NCI-H524 treated with DMSO at 0.1 percent for 48 hours (cell line): ENCODE data around the gene CD300LG.
"Not testable (repeated sequence)": the region's sequence is repeated elsewhere in the genome, so short reads cannot be mapped to it uniquely, and the experiment has no call there.

Experiments used
- DNase-seq: peaks from one replicate; lab custom pipeline; 2025; lab: John Stamatoyannopoulos, UW

The CD300LG gene

DNA sequence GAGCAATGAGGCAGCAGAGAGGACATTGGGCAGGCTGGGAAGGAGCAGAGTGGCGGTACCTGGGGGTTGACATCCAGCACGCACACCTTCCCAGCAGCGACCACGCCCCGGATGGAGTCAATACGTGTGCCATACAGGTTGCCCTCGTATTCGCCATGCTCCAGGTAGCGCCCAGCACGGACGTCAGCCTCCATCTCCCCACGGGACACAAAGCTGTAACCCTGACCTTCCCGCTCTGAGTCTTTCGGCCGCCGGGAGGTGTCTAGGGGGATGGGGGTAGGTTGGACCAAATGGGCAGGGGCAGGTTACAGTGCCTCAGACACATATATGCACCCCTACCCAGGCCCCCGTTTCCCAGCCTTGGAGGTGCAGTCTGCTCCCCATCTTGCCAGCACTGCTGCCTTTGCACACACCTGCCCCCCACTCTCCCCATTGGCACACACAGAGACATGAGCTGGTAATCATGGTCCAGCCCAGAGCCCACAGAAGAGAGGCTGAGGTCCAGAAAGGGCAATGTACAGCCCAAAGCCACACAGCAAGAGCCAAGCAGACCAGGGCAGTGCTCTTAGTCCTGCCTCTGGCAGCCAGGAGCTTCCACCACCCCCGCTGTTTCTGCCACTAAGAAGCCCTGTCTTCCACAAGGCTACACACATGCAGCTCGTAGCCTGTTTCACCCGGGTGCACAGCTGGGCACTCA, 32.9 kb downstream of the CD300LG start:
- no peak for DNase-seq

DNA sequence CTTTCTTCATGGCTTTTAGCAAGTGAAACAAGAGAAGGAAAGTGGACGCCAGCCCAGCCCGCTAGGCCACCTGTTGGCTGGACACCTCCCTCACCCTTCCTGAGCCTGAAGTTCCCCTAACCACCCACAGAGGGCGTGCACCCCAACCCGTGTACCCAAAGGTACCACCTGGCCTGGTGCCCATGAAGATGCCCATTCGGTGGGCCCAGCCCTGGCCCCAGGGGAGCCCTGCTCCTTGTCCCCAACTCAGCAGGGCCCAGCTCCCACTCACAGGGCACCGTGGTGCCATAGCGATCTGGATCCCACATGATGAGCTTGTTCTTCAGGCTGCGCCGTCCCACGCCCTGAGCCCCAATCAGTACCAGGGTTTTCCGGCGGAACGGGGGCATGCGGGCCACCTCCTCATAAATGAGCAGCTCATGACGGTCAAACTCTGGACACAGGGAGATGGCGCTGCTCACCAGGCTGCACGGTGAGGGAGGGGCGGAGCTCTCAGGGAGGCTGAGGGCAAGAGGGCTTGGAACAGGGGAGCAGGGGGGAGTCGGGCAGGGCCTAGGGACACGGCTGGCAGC, 33.5 kb downstream of the CD300LG start:
- DNase-seq = no peak

DNA sequence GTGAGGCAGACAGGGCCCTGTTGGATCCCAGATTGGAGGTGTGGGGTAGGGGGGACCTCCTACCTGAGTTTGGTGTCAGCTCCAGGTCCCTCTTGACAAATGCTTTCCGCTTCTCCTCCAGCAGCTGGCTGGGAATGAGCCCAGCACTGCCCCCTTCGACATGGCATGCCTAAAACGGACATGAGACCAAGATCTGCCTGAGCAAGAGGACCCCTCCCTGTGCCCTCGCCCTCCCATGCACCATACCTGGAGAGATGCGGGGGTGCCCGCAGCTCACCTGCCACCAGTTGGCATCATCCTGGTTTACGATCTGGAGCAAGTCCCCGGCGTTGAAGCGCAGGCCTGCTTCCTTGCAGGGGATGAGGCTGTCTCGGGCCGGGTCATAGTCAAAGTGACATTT, 34.2 kb downstream of the CD300LG start:
- no peak for DNase-seq

DNA sequence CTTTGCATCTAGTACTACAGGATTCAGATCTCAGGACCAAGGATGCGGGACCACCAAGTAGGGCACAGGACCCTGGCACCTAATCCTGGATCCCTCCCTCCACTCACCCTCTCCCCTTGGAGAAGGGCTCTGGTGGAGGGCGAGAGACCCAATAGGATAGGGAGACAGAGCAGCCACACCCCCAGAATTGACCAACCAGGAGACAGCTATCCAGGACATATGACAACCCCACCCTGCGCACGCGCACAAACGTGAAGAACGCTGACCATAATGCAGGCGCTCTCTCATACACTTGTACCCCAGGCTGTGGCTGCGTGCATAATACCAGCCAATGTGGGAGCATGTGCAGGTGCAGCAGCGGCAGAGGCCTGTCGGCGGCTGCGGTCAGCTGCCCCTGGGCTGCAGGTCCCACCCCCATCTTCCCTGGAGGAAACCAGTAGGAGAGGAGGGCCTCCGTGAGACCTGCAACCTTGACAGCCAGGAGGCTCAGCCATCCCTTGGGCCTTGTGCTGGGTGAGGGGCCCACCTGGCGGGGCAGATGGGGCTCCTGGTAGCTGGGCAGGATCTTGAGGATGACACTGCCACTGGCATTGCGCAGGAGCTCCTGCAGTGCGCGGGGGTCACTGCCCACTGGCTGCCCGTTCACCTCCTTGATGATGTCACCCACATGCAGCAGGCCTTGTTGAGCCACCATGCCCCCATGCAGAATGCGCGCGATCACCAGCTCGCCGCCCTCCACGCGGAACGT, 35.0 kb downstream of the CD300LG start:
- DNase-seq = no peak

DNA sequence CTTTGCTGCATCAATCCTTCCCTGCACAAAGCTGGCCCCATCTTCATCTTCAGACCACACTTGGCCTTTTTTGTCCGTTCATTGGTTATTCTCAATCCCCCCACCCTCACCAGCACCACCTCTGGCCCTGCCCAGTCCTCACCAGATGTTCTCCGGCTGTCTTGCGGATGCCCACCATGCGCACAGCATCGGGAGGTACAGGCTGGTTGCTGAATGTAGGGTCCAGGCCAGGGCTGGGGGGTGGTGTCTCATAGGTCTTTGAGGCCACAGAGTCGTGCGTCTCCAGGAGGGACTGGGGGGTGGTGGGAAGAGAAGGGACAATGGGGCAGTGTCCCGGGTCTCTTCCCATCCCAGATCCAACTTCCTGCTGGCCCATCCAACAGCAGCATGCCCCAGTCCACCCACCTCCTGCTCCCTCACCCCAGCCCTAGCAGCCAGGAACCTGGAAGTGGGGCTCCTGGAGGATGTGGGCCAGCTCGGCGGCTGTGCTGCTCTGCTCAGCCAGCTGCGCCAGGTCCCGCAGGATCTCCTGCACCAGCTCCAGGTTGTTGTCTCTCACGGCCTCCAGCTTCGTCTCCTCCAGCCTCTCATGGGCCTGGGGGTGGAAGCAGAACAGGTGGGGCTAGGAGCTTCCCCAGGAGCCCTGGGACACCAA, 35.9 kb downstream of the CD300LG start:
- no peak for DNase-seq

DNA sequence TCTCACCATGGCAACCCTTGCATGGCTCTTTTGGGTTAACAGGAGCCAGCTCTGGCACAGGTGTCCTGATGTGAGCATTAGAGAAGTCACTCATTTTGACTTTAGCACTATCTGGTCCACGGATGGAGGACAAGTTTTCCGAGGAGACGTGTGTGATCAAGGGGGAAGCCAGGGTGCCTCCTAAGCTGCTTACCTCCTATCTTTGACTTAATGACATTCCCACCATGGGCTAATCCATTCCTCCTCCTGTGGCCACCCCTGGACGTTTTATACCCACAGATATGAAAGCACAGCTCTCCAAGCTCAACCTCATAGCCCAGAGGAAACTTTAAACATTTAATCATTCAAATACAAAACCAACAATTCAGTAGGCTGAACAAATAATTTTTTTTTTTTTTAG, 41.6 kb downstream of the CD300LG start:
- no peak for DNase-seq

DNA sequence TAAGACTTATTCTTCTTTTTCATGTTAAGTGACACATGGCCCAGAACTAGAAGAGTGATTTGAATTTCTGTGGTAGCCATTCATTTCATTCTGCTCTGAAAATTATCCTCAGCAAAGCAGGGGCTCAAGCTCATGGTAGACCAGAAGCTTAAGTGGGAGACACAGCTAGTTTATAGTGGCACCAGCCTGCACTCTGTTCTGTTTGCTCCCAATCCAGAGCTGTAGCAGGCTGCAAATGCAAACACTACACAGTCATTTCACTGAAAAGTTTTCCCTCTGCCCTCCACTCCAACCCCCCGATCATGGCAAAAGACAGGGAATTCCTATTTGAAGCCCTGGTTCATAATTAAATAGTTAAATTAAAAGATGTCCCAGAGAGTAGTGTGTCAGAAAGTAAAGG, 43.3 kb downstream of the CD300LG start:
- DNase-seq = no peak

DNA sequence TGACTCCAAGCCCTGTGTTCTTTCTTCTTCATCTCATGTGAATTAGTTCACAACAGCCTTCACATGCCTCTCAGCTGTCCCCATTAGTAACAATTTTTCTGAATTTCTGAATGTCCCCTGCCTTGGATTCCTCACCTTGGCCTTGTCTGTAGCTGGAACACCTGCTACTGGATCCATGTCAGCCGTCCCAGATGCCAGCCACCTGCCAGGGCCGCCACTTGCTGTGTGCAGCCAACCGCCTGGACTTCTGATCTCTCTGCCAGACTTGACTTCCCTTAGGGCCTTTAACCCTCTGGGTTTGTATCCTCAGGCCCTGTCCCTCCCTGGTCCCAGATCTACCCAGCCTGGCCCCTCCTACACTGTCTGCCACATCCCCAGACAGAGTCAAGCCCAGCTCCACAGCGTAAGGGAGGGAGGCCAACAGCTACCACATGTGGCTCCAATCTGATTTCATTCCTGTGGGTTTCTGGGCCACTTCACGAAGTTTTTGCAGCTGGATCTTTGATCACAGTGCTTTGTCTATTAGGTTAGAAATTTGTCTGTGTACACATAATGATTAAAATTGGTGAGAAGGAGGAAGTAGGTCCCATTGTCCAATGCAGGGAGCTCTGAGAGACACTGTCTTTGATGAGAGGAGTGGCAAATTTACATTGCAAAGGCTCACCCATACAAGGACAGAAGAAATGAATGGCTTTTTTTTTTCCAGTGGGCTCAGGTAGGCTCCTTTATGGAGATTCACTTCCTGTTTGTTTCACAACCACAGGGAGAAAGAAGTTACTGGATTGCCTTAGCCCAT, 45.1 kb downstream of the CD300LG start:
- DNase-seq = no peak

DNA sequence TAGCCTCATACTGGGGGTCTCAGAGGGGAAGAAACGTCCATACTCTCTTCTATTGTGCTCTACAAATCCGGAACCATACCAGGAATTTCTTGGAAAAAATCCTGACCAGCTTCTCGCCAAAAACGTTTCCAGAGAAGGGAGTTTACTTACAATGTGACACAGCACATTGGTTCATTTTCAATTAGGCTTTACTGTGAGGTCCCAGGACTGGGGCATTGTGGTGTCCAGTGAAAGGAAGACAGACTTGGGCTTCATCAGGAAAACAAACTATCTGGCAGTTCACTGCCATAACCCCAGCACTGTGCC, 45.6 kb downstream of the CD300LG start:
- DNase-seq = no peak

DNA sequence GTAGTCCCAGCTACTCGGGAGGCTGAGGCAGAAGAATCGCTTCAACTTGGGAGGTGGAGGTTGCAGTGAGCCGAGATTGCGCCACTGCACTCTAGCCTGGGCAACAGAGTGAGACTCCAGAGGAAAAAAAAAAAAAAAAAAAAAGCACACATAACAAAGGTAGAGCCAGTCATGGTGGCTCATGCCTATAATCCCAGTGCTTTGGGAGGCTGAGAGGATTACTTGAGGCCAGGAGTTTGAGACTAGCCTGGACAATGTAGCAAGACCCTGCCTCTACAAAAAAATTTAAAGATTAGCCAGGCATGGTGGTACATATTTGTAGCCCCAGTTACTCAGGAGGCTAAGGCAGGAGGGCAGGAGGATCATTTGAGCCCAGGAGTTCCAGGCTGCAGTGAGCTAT, 47.5 kb downstream of the CD300LG start:
- DNase-seq = not testable (repeated sequence)

DNA sequence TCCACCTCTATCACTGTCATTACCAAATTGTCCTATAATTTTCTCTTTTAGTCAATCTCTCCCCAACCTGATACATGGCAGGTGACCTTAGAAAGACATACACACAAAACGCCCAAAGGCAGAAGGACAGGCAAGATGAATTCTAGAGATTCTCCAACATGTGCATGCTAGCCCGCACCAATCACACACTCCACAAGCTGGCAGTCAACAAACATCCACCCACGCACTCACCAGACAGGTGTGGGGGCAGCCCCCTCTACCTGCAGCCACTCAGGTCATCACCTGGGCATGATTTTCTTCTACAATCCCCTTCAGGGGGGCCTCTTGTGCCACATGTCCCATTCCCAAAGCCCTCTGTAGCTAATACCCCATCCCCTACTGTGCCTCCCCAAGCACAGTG, 50.9 kb downstream of the CD300LG start:
- DNase-seq = no peak

DNA sequence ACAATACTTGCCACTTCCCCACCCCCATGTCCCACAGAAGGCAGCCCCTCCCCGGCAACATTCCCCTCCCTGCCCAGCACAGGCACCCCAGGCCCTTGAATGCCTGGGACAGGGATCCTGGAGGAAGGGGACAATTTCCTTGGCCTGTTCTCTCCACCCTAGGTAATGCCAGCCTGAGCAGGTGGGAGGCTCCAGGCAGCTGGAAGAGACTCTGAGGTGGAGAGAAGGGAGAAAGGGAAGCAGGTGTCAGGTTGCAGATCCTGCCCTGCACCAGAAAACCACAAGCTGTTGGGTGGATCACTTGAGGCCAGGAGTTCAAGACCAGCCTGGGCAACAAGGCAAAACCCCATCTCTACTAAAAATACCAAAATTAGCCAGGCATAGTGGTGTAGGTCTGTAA, 51.5 kb downstream of the CD300LG start:
- no peak for DNase-seq

DNA sequence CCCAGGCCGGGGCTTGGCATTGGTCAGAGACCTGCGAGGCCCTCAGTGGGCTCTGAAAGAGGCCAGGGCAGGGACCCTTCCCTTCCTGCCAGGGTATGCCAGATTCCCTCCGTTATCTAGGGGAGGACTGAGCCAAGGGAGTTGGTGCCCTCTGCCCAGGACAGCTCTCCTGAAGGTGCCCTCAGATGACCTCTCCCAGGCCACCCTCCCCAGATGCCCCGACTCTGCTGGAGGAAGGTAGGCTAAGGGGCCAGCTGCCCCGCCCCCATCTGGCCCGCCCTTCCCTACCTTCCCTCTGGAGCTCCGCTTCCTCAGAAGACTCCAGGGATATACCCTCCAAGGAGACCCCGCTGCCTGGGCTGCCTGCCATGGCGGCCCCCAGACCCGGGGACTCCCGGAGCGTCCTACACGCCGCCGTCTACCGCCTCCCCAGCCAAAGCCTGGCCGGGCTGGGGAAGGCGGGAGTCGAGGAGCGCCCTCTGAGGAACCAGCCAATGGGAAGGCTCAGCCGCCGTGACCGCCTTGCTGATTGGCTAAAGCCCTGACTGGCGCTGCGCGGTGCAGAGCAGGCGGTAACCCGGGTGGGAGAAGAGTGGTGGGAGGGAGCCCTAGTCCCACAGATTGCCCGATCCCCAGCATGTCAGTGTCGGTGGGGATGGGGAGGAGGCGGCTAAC, 53.3 kb downstream of the CD300LG start:
- peak; percentile 58 for DNase-seq

DNA sequence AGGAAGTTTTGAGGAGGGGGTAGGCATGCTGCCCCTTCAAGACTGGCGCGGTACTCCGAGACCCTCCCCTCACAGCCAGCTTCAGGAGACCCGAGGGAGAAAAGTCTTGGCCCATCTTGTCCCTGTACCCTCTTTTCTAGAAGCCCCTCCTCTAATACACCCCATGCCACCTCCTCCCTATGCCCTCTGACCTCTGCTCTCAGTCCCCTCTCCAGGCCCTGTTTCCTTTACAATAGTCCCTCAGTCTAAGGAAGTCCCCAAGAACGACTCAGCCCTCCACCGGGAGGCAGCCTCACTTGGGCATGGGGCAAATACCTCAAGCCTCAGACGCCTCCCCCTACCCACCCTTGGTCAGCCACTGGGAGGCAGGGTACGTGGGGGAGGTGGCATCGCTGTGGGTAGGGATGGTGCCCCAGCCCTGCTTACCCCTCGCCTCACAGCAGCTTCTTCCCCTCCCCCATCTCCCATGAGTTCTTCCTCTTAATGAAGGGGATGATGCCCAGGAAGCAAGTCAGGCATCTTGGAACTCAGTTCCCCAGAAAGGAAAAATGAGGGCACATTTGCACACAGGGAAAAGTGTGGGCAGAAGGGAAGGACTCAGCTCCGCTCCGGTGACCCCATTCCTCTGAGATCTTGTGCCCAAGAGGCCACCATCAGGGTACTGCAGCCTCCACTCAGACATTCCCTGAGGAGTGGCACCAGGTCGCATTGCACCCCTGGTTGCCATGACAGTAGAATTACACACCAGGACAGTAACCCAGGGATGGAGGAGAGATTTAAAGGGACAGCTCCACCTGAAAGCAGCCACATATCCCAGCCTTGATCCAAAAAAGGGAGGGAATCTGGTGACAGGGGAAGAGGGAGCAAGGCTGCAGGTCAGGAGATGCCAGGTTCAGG, 54.1 kb downstream of the CD300LG start:
- no peak for DNase-seq

DNA sequence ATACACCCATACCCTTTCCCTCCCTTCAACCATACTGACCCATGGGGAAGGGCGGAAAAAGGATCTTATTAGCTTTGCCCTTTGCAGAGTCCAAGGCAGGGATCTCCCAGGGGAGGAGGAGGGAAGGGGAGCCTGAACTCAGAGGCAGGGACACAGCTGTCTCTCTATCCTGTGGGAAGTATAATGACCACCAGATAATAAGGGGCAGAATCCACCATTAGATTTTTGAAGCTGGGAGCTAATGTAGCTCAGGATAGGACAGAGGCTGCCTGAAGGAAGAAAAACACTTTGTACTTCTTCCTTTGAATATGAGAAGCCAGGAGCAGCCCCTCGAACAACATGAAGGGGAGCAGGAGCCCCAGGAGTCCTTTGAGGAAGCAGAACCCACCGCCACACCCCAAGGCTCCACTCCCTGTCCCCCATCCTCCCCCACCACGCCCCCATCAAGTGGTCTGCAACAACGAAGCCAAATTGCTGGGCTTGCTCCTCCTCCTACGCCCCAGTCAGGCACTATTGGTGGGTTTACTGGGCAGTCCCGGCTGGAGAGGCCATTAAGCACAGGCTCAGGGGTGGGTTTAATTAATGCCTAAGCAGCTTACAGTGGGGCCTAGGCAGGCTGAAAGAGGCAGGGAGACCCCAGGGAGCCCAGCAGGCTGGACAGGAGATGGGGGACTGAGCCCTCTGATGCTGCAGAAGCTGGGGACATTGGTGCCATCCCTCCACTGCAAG, 55.0 kb downstream of the CD300LG start:
- peak; percentile 10 for DNase-seq

DNA sequence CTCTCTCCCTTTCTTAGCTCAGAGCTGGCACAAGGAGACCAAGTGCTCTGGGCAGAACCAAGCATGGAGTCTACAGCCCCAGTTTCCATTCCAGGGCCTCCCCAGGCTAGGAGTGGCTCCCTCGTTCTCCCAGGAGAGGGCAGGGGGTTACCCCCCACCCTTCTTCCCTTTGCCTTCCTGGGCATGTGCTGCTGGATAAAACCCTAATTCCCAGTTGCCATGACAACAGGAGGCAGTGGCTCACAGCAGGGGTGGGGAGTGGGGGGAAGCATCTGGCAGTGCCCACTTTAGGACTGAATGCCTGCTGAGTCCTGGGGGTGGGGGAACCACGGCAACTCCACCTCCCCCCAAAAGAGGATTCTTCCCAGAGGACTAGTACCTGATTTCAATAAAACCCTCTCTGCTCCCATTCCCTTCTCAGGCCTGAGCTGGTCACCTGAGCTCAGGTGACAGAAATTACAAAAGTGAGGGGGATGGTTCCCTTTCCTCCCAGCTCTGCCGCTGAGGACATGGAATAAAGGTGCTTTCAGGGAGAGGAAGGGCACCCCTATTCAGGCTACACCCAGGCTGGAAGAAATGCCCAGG, 58.5 kb downstream of the CD300LG start:
- peak; percentile 92 for DNase-seq

DNA sequence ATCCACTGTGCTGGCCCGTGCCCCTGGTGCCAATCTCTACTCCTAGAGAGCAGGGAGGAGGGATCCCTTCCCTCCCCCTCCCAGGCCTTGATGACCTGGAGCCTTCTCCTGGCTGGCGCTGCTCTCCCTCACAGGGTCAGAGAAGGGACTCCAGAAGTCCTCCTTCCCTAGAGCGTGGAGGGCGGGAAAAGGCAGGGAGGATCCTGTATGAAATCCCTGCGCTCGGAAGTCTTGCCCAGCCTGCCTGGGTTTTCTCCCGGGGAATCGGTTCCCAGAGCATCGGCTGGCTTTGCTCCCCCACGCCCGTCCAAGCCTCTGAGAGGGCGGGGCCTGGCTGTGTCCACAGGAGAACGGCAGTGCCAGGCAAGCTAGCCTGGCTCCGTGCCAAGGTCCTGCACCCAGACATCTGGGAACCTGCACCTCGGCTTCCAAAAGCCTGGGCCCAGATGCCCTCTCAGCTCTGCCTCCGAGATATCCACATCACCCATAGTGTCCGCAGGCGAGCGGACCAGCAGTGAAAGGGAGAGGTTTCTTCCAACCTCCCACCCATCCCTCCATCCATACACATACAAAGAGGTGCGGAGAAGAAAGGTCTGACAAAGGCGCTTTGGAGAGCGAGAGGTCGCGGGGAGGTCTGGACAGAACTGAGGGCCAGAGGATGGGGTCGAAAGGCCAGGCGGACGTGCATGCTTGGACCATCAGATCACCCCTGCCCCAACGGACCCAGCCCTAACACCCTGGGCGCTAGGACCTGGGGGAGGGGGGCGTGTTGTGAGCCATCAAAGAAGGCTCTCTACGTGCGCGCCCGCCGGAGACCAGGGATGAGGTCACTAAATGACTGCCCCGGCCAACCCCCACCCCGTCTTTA, 59.2 kb downstream of the CD300LG start:
- DNase-seq = peak; percentile 34

DNA sequence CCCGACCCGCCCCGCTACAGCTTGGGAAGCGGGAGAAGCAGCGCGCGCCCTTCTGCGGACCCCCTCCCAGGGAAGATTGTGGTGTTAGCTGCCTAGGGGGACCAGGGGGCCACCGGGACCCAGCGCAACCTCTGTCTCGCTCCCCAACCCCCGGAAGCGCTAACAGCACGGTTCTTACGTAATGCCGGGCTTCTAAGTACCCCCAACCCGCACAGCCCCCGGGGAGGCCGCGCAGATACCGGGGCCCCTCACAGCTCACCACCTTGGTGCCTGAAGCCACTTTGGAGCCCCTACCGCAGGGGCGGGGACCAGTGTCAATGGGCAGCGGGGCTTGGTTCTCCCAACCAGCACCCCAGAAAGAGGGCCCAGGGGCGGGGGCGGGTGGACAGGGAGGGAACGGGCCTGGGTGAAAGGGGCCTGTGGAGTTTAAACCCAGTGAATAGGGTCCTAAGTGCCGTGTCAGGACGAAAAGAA, 60.0 kb downstream of the CD300LG start:
- DNase-seq = no peak
